ENCODE measurements around the gene PTPRJ.
"Not testable (repeated sequence)": the region's sequence is repeated elsewhere in the genome, so short reads cannot be mapped to it uniquely, and the experiment has no call there.

PTPRJ gene

DNA sequence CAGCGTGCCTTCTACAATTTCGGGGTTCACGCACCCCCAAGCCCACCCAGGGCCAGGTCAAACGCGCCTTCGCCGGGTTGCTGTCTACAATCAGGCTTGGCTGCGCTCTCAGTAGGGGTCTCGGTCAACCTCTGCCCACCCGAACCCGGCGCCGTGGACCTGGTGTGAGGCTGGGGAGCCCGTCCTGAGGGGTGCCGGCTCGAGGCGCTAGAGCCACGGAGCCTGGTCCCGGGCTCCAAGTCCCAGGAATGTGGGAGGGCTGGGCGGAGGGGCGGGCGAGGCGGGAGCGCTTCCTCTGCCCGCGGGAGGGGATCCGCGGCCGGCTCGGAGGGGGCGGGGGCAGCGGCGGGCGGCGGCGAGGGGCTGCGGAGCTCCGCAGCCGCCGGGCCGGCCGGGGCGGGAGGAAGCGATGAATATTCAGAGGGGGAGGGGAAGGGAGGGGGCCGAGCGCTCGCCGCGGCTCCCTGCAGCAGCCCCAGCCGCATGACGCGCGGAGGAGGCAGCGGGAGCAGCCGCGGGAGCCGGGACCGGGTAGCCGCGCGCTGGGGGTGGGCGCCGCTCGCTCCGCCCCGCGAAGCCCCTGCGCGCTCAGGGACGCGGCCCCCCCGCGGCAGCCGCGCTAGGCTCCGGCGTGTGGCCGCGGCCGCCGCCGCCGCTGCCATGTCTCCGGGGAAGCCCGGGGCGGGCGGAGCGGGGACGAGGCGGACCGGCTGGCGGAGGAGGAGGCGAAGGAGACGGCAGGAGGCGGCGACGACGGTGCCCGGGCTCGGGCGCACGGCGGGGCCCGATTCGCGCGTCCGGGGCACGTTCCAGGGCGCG, at the start of gene PTPRJ:
Gene PTPRJ (plus strand): TSS at position 472 of the 819 bp plus-strand sequence. CDS start 354 bp downstream, outside the sequence.
- DNase-seq, result peak; percentile 61

DNA sequence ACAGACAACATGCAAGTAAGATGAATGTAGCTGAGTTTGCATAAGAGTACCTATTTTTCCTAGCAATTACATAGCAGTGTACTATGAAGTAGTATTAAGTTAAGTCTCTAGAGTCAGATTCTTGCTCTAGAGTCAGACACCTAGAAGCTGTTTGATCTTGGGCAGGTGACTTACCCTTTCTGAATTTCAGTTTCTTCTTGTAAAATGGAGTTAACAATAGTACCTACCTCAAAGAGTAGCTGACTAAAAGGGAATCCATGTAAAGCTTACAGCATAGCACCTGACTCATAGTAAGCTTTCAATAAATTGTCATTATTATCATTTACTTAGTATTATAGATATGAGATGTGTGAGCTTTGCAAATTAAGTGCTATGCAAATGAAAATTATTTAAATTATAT, 47.8 kb upstream of the PTPRJ start:
- no peak for DNase-seq

DNA sequence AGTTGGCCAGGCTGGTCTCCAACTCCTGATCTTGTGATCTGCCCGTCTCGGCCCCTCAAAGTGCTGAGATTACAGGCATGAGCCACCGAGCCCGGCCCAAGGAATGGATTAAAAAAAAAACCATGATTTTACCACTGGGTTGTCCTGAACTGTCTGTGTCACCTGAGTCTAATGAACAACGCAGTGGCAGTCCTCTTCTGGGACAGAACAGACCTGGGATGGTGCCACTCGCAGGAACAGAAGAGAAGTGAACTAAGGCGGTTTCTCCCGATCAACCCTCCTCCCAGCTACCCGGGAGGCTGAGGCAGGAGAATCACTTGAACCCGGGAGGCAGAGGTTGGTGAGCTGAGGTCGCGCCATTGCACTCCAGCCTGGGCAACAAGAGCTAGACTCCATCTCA, 46.6 kb upstream of the PTPRJ start:
- not testable (repeated sequence) for DNase-seq

DNA sequence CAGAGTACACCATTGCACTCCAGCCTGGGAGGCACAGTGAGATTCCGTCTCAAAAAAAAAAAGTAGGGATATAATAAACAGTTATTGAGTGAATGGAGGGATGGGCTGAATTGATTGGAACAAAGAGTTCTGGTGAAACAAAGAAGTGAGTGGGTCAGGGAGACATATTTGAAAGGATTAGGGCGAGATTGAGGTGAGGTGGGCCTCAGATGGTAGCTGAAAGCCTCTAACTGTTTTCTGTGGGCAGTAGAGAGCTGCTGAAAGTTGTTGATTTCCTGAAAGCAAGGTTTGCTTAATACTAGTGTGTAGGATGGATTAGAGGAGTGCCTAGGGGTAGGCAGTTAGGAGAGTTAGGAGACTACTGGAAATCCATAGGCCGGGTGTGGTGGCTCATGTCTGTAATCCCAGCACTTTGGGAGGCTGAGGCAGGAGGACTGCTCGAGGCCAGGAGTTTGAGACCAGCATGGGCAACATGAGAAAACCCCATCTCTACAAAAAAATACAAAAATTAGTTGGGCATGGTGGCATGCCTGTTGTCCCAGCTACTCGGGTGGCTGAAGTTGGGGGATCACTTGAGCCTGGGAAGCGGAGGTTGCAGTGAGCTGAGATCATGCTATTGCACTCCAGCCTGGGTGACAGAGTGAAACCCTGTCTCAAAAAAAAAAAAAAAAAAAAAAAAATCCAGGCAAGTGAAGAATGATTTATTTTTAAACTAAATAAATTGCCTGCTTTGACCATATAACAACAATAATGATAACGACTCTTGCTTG, 41.4 kb upstream of the PTPRJ start:
- DNase-seq, result no peak

GRCh38 chr11:47940904-47941649, 39.3 kb upstream of the PTPRJ start:
- DNase-seq, result no peak

DNA sequence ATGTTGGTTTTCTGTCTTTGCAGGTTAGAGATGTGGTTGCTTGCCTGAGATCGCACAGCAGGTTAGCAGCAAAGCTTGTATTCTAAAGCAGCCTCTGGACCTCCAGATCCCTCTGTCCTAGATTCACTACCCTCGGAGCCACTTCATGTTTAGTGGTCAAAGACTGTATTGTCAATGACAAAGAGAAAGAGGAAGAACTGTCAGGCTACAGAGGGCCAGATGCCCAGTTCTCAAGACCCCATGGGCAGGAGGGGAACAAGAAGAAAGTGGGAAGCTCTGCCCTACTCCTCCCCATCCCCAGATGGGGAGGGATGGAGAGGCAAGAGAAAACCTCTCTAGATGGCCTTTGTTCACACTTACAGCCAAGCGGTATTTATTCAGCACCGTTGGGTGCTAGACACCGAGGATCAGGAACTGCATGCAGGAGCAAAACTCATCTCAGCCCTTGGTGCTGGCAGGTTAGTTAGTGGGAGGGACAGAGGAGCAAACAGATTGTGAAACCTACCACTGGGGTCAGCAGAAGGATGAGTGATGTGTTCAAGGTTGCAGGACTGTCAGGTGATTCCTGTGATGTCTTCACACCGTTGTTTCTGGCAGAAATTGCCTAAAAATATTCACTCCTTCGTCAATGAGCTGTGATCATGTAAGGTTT, 38.3 kb upstream of the PTPRJ start:
- no peak for DNase-seq

- no peak for DNase-seq
These were observed 36.4 kb upstream of the PTPRJ start for GRCh38 chr11:47943721-47944586.

- no peak for DNase-seq
These were observed 35.7 kb upstream of the PTPRJ start for GRCh38 chr11:47944632-47945031.

- peak; percentile 45 for DNase-seq
These were observed 33.4 kb upstream of the PTPRJ start for GRCh38 chr11:47946682-47947559.

DNA sequence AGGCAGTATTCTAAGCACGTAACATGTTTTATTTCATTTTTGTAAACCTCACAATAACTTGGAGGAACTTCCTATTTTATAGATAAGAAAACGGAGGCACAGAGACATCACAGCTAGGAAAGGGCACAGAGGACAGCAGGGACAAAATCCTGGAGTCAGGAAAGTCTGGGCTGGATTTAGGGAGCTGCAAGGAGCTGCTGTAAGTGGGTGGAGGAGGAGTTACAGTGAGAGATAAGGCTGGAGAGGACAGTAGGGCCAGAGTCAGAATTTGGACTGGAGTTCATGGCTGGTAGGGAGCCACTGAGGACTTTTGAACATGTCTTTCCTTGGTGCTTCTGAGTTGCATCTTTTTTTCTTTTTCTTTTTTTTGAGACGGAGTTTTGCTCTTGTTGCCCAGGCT, 32.2 kb upstream of the PTPRJ start:
- DNase-seq, result no peak

DNA sequence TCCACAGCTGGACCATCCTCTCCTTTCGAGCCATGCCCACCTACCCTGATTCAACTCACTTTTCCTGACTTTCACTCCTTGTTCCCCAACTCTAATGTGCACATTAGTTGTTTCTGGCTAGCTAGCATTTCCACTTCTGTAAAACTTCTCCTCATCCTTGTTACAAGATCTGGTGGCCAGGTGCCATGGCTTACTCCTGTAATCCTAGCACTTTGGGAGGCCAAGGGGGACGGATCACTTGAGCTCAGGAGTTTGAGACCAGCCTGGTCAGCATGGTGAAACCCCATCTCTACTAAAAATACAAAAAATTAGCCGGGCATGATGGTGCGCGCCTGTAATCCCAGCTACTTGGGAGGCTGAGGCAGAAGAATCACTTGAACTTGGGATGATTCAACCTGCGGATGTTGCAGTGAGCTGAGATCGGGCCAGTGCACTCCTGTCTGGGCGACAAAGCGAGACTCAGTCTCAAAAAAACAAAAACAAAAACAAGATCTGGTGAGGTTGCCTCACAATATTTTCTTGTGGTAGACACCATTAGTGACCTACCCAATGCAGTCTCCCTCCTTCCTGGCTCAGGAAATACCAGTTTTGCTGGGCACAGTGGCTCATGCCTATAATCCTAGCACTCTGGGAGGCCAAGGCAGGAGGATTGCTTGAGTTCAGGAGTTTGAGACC, 31.2 kb upstream of the PTPRJ start:
- not testable (repeated sequence) for DNase-seq

GRCh38 chr11:47950396-47950795, 30.0 kb upstream of the PTPRJ start:
- peak; percentile 62 for DNase-seq

DNA sequence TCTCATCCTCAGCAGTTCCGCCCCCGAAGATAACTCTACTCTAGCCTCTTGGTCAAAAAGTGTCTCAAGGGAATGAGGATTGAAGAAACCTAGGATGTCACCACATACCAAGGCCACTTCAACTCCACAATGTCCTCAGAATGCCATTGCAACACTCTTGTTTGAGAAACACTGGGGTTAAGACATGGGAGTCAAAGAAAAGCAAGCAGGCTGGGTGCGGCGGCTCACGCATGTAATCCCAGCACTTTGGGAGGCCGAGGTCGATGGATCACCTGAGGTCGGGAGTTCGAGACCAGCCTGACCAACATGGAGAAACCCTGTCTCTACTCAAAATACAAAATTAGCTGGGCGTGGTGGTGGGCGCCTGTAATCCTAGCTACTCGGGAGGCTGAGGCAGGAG, 28.9 kb upstream of the PTPRJ start:
- not testable (repeated sequence) for DNase-seq

GRCh38 chr11:47955061-47955755, 25.2 kb upstream of the PTPRJ start:
- DNase-seq, result no peak

DNA sequence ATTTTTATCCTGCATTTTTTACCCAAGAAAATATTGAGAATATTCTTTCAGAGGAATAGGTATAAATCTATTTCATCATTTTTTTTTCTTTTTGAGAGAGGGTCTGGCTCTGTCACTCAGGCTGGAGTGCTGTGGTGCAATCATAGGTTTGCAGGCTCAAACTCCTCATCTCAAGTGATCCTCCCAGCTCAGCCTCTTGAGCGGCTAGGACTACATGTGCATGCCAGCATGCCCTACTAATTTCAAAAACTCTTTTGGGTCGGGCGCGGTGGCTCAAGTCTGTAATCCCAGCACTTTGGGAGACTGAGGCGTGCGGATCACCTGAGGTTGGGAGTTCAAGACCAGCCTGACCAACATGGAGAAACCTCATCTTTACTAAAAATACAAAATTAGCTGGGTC, 20.3 kb upstream of the PTPRJ start:
- DNase-seq, result no peak

DNA sequence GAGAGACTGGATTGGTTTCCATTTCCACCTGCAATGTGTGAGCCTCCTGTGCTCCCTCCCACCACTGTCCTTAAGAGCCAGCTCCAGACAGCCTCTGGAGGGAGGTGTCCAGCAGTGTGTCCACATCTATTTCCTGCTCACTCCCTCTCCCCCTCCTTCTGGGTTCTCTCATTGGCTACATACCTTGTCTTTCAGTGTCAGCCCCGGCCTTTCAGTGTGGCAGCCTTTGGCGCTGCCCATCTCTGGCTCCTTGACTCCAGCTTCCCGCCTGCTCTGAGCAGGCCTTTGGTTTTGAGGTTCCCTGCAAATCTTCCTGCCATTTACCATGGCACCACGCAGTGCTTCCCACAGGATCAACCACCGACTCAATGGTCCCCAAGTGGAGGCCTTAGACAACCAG, 19.0 kb upstream of the PTPRJ start:
- DNase-seq, result no peak

- no peak for DNase-seq
These were observed 15.8 kb upstream of the PTPRJ start for GRCh38 chr11:47964546-47964945.

DNA sequence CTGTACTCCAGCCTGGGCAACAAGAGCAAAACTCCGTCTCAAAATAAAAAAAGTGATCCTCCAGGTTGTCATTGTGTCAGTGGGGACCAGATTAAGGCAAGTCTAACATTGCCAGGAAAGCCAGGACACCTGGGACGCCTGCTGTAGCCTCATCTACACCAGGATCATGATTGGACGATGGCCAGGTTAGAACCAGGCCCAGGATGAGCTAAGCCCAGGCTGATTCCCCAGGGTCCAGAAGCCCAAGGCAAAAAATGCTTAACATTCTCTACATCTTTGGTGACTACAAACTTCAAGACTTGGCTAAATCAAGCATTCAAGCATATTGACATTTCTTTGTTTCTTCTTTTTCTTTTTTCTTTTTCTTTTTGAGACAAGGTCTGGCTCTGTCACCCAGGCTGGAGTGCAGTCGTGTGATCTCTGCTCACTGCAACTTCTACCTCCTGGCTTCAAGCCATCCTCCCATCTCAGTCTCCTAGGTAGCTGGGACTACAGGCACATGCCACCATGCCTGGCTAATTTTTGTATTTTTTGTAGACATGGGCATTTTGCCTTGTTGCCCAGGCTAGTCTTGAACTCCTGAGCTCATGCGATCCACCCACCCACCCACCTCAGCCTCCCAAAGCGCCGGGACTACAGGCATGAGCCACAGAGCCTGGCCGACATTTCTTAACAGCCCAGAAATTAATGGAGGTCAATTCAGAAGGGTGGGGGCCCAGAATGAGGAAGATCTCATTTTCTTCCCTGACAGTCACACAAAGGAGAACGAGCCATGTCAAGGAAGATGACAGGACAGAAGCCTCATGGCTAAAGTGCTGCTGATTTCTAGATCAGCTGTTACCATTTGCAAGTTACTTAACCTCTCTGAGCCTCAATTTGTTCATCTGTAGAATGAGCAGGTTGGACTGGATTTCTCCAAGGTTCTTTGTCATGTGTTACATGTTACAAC, 12.5 kb upstream of the PTPRJ start:
- DNase-seq, result no peak

Data from activated CD4-positive, alpha-beta T cell treated with anti-CD3 and anti-CD28 coated beads for 48 hours (primary cell).